HUDEP-2 (cell line): ENCODE measurements around the gene KRTAP10-8.
"Not testable (repeated sequence)": the region's sequence is repeated elsewhere in the genome, so short reads cannot be mapped to it uniquely, and the experiment has no call there.

Experiments
- DNase-seq, 76 experiments: peaks; one replicate each; lab custom pipeline; 2025; ENCODE audit not compliant: unreplicated experiment in 76 of 76; lab: John Stamatoyannopoulos, UW

The KRTAP10-8 gene, protein sequence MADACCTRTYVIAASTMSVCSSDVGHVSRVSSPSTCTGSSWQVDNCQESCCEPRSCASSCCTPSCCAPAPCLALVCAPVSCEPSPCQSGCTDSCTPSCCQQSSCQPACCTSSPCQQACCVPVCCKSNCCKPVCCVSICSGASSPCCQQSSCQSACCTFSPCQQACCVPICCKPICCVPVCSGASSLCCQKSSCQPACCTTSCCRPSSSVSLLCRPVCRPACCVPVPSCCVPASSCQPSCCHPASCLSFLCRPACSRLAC

DNA sequence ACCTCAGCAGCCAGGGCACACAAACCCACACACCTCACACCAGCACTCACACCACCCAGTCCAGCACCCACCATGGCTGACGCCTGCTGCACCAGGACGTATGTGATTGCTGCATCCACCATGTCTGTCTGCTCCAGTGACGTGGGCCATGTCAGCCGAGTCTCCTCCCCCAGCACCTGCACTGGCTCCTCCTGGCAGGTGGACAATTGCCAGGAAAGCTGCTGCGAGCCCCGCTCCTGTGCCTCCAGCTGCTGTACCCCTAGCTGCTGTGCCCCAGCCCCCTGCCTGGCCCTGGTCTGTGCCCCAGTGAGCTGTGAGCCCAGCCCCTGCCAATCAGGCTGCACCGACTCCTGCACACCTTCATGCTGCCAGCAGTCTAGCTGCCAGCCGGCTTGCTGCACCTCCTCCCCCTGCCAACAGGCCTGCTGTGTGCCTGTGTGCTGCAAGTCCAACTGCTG lies at the start of gene KRTAP10-8:
TSS of gene KRTAP10-8 (plus strand) at position 51 of the 458 bp plus-strand sequence. CDS start at position 73, 22 bp downstream.
- DNase-seq = no peak

DNA sequence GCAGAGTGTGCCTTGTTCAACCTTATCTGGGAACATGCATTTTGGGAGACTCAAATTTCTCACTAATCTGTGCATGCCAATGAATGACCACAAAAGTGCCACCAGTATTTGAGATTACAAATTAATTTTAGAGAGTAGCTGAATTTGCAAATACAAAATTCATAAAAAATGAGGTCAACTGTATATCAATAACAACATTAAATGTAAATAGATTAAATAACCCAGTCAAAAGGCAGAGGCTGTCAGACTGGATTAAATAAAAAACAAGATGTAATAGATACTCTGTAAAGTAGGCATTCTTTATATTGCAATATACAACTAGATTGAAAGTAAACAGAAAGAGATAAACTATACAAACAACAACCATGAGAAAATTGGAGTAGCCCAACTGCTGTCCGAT lies 47.8 kb upstream of the KRTAP10-8 start:
- no peak for DNase-seq

DNA sequence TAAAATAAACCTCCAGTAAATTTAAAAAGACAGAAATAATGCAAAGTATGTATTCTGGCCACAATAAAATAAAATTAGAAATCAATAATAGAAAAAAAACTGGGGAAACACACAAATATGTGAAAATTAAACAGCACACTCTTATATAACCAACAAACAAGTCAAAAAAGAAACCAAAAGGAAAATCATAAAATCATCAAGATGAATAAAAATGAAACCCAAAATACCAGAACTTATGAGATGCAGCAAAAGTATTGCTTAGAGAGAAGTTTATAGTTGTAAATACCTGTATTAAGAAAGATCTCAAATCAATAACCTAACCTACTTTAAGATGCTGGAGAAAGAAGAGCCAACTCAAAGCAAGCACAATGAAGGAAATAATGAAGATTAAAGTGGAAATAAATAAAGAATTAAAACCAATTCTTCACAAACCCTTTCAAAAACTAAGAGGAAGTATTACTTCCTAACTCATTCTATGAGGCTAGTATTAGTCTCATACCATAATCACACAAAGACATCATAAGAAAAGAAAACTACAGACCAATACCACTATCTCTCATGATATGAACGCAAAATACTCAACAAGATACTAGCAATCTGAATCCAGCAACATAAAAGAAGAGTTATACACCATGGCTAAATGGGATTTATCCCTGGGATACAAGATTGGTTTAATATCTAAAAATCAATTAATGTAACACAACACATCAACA lies 46.8 kb upstream of the KRTAP10-8 start:
- DNase-seq = no peak

DNA sequence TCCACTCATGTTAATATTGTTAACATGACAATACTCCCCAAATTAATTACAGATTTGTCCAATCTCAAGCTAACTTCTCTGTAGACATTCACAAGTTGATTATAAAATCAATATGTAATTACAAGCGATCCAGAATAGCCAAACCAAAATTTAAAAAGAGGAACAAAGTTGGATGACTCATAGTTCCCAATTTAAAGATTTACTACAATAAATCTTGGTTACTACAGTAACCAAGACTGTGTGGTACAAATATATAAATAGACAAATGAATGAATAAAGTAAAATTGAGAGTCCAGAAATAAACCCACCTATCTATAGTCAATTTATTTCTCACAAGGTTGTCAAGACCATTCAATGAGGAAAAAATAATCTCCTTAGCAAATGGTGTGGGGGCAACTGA lies 45.5 kb upstream of the KRTAP10-8 start:
- no peak for DNase-seq

DNA sequence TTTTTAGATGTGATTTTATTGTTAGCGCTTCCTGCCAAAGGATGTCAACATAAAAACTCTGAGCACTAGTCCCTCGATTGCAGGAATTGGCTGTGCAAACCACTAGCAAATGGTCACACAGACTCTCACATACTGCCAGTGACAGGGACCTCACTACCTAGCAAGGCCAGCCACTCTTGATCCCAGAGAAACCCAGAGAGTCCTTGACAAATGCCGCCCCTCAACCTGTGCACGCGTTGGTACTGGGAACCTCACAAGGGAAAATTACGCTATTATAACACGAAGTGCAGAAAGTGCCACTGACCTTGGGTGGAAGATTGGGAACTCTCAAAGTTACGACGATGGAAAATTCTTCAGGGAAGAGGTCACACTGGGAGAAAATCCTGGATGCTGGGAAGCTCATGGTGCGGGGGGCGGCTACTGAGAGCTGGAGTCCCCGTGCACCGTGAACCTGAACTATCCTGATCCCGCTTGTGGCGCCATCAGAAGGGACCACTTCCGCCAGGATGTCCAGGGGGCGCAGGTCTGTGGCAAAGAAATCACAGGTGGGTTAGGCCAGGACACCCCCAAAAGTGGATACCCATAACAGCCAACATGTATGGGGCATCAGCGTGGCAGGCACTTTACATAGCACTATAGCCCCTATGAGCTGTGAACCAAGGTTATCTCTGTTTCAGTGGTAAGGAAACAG lies 44.3 kb upstream of the KRTAP10-8 start:
- DNase-seq = no peak

DNA sequence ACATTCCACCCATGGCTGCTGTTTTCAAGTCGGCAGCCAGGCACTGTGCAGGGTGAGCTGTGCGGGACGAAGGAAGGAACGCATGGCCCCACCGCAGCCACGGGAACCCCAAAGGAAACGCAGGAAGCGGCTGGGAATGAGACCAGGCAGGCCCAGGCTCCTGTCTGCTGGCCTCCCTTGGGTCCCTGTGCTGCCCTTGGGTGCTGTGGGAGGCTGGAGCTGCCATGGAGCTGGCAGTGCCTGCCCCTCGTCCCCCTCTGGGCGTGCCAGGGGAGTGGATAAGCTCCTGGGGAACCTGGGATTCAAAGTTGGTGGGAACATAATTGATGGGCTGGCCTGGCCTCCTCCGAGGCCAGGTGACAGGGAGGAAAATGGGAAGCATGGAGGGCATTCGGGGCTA lies 43.6 kb upstream of the KRTAP10-8 start:
- no peak for DNase-seq

DNA sequence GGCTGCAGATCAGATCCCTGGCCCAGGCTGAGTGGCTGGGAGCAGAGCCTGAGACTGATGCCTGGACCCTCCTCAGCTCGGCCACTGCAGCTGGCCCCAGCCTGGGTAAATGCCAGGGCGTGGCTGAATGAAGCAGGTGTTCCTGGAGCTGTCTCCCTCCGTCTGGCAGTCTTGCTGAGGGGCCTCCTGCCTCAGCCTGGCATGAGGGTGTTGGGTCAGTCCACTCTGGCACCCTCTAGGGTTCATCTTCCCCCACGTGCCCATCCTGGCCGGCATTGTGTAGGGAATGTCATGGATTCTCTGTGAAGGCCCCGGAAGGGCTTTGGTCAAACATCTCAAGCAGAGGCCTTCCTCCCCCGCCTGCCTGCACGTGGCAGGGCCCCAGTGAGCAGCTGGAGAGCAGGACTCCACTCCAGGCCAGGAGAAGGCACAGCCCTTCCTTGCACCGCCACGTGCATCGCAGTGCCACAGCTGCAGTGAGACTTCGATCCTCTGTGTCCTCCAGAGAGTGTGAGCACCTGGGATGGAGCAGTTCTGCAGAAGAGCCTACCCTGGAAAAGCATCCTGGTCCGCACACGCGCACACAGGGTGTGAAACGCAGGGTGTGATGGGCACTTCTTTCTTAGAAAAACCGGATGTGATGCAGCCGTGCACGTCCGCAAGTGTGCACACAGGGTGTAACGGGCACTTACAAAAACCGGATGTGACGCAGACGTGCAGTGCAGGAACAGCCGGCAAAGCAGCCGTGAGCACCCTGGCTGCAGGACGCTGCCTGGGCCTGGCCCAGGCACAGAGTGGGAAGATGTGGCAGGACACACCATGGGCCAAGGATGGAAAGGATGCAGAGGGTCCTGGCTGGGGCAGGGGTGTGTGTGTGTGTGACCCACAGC lies 43.0 kb upstream of the KRTAP10-8 start:
- DNase-seq = no peak

DNA sequence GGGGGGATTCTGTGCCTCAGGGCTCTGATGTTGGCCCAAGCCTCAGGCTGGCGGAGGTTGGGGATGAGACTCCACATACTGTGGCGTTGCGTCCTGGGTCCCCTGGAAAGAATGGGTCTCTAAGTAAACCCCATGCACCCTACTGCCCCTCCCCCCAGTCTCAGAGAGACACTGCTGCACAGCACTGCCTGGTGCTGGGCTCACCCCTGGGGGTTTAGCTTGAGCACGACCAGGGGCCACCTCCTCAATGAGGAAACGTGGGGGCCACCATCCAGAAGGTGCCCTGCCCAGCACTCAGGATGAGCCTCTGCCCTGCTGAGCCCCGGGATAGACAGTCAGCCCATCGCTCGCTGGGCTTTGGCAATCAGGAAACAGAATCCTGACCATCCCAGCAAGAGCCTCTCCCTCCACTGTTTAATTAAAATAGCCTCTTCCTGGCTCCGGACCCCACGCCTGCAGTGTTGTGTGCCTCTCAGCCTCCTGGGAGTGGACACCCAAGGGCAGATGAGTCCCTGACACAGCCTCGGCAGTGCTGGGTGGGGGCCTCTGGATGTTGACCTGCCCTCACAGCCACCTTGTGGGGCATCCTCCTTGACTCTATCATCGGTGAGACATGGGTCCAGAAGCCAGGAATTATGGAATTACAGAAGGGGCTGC lies 41.9 kb upstream of the KRTAP10-8 start:
- DNase-seq = no peak

DNA sequence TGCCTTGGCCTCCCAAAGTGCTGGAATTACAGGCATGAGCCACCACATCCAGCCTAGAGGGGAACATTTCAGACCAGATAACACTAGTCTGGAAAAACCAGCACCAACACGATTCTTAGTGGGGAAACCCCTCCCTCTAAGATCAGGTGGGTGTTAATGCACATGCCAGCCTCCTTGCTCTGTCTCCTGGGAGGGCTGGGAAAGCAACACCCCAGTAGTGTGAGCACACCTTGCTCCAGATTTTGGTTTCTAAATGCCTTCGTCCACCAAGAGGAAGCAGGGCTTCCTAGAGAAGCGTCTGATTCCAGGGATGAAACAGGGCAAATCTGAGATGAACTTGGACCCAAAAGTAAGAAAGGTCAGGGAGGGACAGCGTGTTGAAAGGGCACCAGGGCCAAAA lies 40.6 kb upstream of the KRTAP10-8 start:
- no peak for DNase-seq

DNA sequence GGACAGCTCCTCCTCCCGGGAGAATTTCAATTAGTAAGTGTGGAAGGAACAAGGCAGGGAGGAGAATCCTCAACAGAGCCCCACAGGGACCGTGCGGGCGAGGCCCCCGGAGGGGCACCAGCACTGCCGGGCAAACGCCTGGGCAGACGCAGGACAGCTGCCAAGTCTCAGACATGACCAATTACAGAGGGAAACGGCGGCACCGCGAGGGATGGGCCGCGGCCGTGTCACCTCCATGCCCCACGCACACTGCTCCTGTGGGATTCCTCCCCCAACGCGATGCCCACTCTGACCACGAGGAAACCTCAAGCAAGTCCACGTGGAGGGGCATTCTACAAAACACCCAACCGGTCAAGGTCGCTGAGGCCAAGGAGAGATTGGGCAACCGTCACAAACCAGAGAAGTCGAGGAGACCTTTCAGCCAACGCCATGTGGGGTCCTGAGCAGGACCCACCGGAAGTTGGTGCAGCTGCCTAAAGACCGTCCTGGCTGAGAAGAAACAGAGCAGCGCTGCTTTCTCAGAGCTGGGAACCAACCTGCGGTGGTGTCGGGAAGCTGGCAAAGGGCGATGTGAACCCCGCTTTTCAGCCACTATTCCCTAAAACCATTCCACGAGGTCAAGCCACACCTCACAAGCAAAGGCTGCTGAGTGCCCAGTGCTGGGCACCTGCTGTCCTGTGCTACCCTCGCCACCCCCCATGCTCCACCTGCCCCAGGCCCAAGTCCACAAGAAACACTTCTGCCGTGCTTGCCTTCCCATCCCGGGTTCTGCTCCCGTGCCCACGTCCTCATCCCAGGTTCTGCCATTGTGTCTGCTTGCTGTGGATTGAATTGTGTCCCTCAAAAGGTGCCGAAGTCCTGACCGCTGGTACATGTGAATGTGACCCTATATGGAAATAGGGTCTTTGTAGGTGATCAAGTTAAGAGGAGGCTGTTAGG lies 39.8 kb upstream of the KRTAP10-8 start:
- no peak for DNase-seq

DNA sequence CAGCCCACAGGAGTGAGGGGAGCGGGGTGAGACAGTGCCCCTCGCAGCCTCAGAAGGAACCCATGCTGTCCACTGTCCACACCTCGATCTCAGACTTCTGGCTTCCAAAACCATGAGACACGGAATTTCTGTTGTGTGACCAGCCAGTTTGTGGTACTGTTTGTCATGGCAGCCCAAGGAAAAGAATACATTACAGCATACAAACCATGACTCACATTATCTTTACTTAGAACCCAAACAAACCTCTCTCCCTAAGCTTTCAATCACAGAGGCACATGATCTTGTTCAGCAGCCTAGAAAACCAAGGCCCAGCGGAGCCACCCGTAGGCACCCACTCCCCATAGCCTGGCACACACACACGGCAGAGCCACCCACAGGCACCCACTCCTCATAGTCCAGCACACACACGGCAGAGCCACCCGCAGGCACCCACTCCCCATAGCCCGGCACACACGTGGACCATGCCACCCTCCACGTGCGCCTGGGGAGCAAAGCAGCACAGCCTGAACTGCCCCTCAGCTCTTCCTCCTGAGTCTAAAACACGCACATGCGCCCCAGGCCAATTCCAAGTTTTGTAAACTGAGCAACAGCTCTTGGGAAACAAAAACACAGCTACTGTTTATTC lies 38.8 kb upstream of the KRTAP10-8 start:
- DNase-seq = no peak

DNA sequence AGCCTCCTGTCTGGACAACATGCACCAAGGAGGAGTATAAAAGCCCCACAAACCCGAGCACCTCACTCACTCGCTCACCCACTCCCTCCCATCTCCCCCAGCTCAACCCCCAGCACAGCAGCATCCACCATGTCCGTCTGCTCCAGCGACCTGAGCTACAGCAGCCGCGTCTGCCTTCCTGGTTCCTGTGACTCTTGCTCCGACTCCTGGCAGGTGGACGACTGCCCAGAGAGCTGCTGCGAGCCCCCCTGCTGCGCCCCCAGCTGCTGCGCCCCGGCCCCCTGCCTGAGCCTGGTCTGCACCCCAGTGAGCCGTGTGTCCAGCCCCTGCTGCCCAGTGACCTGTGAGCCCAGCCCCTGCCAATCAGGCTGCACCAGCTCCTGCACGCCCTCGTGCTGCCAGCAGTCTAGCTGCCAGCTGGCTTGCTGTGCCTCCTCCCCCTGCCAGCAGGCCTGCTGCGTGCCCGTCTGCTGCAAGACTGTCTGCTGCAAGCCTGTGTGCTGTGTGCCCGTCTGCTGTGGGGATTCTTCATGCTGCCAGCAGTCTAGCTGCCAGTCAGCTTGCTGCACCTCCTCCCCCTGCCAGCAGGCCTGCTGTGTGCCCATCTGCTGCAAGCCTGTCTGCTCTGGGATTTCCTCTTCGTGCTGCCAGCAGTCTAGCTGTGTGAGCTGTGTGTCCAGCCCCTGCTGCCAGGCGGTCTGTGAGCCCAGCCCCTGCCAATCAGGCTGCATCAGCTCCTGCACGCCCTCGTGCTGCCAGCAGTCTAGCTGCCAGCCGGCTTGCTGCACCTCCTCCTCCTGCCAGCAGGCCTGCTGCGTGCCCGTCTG lies 38.0 kb upstream of the KRTAP10-8 start, which contains the start of gene KRTAP10-4:
TSS of gene KRTAP10-4 (plus strand) at position 100 of the 827 bp plus-strand sequence. CDS start at position 130, 30 bp downstream.
- DNase-seq = not testable (repeated sequence)

DNA sequence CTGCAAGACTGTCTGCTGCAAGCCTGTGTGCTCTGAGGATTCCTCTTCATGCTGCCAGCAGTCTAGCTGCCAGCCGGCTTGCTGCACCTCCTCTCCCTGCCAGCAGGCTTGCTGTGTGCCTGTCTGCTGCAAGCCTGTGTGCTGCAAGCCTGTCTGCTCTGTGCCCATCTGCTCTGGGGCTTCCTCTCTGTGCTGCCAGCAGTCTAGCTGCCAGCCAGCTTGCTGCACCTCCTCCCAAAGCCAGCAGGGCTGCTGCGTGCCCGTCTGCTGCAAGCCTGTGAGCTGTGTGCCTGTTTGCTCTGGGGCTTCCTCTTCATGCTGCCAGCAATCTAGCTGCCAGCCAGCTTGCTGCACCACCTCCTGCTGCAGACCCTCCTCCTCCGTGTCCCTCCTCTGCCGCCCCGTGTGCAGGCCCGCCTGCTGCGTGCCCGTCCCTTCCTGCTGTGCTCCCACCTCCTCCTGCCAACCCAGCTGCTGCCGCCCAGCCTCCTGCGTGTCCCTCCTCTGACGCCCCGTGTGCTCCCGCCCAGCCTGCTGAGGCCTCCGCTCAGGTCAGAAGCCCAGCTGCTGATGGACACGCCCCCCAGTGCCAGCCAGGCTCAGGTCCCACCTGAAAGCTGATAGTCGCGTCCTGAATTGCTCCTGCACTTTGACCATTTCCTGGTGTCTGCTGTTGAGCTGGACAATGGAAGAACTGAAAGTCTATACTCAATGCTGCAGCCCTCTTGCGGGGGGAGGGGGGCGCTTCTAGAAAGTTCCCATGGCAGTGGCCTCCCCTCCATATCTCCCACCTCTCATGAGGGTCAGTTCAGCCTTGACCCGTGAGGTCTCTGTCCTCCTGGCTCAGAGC lies 37.2 kb upstream of the KRTAP10-8 start:
- DNase-seq = peak in 2 of 76 experiments; percentile 6 to 26

DNA sequence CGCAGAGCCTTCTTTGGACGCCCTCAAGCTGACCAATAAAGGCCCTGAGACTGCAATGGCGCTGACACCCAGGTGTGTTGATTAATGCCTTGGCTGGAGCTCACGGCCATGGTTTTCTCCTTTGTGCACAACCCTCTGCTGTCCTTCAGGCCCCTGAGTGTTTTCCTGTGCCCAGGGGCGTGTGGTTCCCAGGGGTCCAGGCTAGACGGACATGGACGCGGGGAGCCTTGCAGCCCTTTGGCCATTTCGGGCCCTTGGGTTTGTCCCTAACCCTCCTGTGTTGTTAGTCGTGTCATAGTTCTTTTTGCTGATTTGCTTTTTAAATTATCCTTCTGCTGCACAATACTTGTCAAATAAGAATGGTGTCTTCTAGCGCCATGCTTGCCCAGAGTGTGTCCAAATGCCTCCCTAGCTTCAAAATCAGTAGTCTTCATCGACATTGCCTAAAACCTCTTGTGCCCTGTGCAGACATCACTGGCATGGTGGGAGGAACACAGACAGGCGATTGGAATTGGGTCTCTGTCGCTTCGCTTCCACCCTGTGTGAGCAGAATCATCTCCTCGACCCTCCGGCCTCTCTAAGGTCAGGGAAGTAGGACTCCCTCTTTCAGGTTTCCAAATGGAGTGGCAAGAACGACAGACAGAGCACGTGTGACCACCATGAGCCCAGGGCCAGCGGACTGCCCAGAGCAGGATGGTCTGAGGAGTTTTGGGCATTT lies 36.4 kb upstream of the KRTAP10-8 start:
- no peak for DNase-seq

DNA sequence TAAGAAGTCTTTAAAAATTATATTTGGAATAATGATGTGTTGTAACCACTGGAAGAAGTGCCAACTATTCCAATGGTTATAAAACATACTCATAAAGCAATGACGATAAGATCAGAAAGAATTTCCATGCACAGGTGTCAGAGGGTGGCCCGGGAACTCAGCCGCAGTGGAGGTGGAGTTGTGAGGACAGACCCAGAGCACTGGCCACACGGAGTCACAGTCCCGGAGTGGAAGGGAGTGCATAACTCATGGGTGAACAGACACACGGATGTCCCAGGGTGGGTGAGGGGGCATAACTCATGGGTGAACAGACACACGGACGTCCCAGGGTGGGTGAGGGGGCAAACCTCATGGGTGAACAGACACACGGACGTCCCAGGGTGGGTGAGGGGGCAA lies 35.9 kb upstream of the KRTAP10-8 start:
- DNase-seq = no peak
